GM12878 (cell line): ENCODE measurements around the gene CCDC34.

Experiments
- BACH1 ChIP-seq: fragments of 450-650 bp; IDR thresholded peaks from 2 replicates; pipeline ENCODE4 v1.6.1; 2017; ENCODE audit warnings: mild to moderate bottlenecking, borderline replicate concordance
- CEBPB ChIP-seq, 2 experiments: fragments of 150-350 bp in 1 of 2; IDR thresholded peaks; 2 replicates each; pipeline ENCODE4 v1.6.1; 2012 to 2014; ENCODE audit warnings: low read depth in 2 of 2, low read length in 2 of 2, borderline replicate concordance in 1 of 2, inconsistent platforms in 1 of 2
- EZH2 ChIP-seq: IDR thresholded peaks from 2 replicates; pipeline ENCODE4 v1.6.1; 2012; ENCODE audit warnings: low read depth, mild to moderate bottlenecking, control low read depth, inconsistent platforms, low read length, borderline replicate concordance; ENCODE audit not compliant: control insufficient read depth
- SIN3A ChIP-seq: IDR thresholded peaks from 2 replicates; pipeline ENCODE4 v1.6.1; 2012; ENCODE audit warnings: low read depth, low read length, improper control_type of control experiment

DNA sequence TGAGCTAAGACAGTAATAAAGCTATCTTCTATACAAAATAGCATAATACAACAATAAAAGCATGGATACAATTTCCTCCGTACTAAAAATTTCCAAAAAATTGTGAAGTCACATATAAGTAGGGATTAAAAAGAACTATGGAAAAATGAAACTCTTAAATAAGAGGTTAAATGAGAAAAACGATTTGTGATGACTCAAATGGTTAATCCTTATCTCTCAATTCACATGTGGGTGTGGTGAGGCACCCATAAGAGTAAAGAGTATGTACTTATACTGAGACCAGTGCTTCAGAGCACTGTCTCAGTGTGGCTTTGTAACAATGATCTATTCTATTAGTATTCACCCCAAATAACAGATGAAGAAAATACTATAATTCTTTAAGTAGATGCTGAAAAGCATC lies 25.0 kb upstream of the CCDC34 start:
- TF ChIP-seq BACH1 (no peak), CEBPB (IDR thresholded peaks at IDR 0.05; ENCODE audit: borderline replicate concordance in 1 of 2, low read depth in 2 of 2, low read length in 2 of 2) (no peak), EZH2 (no peak), SIN3A (no peak)
